Colonic mucosa (tissue), 4 donors: ENCODE data around the gene TAP1. TPM values are rescaled to one million over a fixed set of nuclear protein-coding genes. Genes with fewer than 3 reads are reported as not detected.

Experiments used
- DNase-seq: peaks from one replicate; pipeline ENCODE4 v3.0.0-alpha.2; 2020
- H3K27ac ChIP-seq: fragments of 200-600 bp; one replicate; pipeline ENCODE4 v1.8.0; 2021
- H3K27me3 ChIP-seq: fragments of 200-600 bp; one replicate; pipeline ENCODE4 v1.8.0; 2021
- H3K36me3 ChIP-seq: fragments of 200-600 bp; one replicate; pipeline ENCODE4 v1.8.0; 2021
- H3K4me1 ChIP-seq: fragments of 200-600 bp; one replicate; pipeline ENCODE4 v1.8.0; 2021; ENCODE audit warnings: mild to moderate bottlenecking
- H3K4me3 ChIP-seq: fragments of 200-600 bp; one replicate; pipeline ENCODE4 v1.8.0; 2021
- H3K9ac ChIP-seq, 2 donors: one replicate each; pipeline ENCODE4 v1.7.0; 2013; ENCODE audit warnings: control low read depth in 2 of 2, low read depth in 2 of 2, low read length in 2 of 2
- H3K9me3 ChIP-seq: fragments of 200-600 bp; one replicate; pipeline ENCODE4 v1.8.0; 2021
- intact Hi-C: fragments of 100-400 bp; cut with DNase I; formaldehyde crosslinking; loops from one replicate; pipeline ENCODE4 v1.14.1; 2022
- total RNA-seq, 2 donors: library from RNA; stranded (reverse); fragmentation: NEBNext Ultra II Directional in 1 of 2; extraction: Animal tissue kit (Norgen Biotek cat#: 25700) in 1 of 2; gene quantifications; one replicate each; pipeline ENCODE4 v1.2.1, GENCODE V29; 2021
- TF ChIP-seq, protein P1 (sequence below): fragments of 200-600 bp; IDR thresholded peaks from one replicate; pipeline ENCODE4 v1.8.0; 2022; ENCODE audit warnings: antibody characterized with exemption, mild to moderate bottlenecking
- donor health status: healthy.
- donor health status: DM: no; HTN: no; CAD: no.
- donor health status: DM: no; HTN: no; CAD: no.

The TAP1 gene
- total RNA-seq, 2 donors from 2014 or later: 86.9 to 128 TPM

DNA sequence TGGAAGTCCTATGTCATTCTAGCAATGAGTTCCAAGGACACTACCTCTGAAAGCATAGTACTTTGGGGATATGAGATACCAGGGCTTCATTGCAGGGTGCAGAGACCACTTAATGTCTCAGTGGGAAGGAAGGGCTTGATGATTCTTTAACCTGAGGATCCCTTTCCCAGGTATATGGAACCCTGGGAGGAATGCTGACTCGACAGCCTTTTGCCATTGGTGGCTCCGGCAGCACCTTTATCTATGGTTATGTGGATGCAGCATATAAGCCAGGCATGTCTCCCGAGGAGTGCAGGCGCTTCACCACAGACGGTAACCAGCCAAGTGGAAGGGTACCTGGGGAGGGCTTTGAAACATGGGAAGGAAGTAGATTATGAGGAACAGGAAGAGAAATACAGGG, 4.7 kb upstream of the TAP1 start:
- H3K9me3 ChIP-seq: no peaks in the 10 kb centered on the region
- TF ChIP-seq, protein P1, sequence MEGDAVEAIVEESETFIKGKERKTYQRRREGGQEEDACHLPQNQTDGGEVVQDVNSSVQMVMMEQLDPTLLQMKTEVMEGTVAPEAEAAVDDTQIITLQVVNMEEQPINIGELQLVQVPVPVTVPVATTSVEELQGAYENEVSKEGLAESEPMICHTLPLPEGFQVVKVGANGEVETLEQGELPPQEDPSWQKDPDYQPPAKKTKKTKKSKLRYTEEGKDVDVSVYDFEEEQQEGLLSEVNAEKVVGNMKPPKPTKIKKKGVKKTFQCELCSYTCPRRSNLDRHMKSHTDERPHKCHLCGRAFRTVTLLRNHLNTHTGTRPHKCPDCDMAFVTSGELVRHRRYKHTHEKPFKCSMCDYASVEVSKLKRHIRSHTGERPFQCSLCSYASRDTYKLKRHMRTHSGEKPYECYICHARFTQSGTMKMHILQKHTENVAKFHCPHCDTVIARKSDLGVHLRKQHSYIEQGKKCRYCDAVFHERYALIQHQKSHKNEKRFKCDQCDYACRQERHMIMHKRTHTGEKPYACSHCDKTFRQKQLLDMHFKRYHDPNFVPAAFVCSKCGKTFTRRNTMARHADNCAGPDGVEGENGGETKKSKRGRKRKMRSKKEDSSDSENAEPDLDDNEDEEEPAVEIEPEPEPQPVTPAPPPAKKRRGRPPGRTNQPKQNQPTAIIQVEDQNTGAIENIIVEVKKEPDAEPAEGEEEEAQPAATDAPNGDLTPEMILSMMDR: no peak
- no peaks in the 10 kb centered on the region for H3K27me3 ChIP-seq
- no peak overlapping the region for H3K27ac ChIP-seq
- H3K9ac ChIP-seq: no peak overlapping the region
- intact Hi-C loops: no loop called here
- DNase-seq: no peak
- H3K4me3 ChIP-seq: no peak overlapping the region
- H3K4me1 ChIP-seq: no peaks in the 10 kb centered on the region
- H3K36me3 ChIP-seq: peaks cover 6% of the 10 kb centered on the region

DNA sequence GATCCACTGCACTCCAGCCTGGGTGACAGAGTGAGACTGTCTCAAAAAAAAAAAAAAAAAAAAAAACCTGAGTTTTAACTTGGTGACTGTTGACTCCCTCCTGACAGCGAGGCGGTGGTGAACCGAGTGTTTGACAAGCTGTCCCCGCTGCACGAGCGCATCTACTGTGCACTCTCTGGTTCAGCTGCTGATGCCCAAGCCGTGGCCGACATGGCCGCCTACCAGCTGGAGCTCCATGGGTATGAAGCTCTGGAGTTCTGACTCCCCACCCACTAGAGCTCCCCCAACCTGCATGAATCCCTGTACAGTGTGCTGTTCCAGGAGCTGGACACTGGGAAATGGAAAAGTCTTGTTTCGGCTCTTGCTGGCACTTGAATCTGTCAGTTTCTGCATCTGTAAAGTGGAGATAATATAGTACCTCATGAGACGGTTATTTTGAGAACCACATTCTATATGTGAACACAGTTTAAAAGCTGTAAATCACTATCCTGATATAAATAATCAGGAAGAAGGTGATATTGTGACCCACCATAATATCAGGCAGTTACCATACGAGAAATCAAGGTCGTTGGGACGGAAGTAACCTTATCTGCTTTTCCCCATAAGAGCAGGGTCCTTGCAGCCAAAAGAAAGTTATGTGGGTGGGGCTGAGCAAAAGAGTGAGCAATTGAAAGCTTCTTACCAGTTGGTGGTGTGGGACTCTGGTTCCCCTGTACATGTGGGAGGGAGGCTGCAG, 3.8 kb upstream of the TAP1 start:
- Histone ChIP-seq H3K9ac (no peak overlapping the region), H3K4me3 (no peak overlapping the region), H3K27me3 (no peaks in the 10 kb centered on the region), H3K4me1 (no peaks in the 10 kb centered on the region), H3K36me3 (peaks cover 6% of the 10 kb centered on the region), H3K27ac (no peak overlapping the region), H3K9me3 (no peaks in the 10 kb centered on the region)
- DNase-seq: no peak
- intact Hi-C loops: no loop called here
- TF ChIP-seq, protein P1: no peak

DNA sequence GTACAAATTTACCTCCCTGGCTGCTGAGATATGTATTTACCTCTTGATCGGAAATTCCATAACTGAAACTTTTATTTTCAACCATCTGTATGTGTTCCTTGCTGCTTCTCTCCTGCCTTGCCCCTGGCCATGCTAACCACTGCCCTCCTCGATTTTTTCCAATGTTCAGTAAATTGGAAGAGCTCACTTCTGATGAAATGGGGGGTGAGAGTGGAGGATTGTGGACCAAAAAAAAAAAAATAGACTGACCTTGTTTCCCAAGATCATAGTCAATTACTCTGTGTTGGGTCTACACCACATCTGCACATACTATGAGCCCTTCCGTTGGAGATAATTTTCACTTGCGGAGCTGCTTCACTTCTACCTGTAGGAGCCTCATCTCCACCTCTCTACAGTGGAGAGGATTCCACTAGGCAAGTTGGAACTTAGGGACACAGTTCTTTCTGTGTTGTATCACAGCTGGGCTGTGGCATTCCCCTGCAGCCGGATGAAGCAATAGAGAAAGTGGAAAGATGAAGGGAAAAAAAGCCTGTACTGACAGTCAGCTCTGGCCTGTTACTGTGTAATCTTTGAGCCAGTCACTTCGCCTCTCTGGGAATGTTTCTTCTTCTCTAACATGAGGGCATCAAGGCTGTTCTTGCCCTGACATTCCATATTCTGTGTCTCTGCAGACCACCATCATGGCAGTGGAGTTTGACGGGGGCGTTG, 2.1 kb upstream of the TAP1 start:
- H3K4me3 ChIP-seq: peak overlapping the region; percentile 97
- H3K9me3 ChIP-seq: no peaks in the 10 kb centered on the region
- TF ChIP-seq, protein P1: no peak
- DNase-seq: no peak
- H3K9ac ChIP-seq: no peak overlapping the region
- intact Hi-C loops: loop anchor here (2.0 kb wide), 1 partner anchor 17 kb away; the partner anchor contains the start of gene TAP2
- H3K4me1 ChIP-seq: peaks cover 10% of the 10 kb centered on the region
- peaks cover 16% of the 10 kb centered on the region for H3K36me3 ChIP-seq
- H3K27ac ChIP-seq: no peak overlapping the region
- H3K27me3 ChIP-seq: no peaks in the 10 kb centered on the region

DNA sequence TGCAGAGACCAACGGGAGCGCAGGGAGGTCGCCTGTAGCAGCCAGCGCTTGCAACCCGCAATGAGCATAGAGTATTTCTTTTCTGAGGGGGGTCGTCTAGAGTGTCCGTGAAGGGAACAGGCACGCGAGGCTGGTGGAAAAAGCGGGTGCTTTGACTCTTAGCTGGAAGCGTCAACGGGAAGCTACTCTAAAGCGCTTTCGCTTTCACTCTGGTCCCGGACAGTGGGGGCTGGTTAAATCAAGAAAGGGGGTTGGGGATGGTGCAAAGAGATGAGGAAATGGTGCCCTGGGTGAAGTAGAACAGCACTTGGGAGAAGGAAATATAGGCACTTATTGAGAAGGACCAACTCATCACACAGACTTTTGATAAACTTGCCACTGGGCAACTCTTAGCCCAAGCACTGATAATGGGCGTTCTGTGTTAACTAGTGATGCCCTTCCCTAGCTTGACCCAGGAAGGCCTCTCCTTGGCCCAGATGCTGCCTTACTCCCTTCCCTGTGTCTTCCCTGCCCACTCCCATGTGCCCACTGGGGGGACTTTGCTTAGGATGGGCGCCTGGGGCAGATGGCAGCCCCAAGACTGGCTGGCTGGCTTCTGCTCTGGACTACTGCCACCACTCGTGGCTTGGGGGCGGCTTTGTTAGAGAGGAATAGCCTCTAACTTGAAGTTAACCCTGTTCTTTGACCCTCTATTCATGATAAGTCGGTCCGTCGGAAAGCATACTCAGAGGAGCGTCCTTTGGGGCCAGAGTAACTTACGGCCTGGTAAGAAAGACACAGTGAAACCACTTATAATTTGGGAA, 1.1 kb upstream of the TAP1 start:
- Histone ChIP-seq H3K36me3 (peaks cover 23% of the 10 kb centered on the region), H3K27me3 (no peaks in the 10 kb centered on the region), H3K27ac (peak overlapping the region; percentile 100), H3K9me3 (no peaks in the 10 kb centered on the region), H3K4me3 (peak overlapping the region; percentile 97), H3K4me1 (peaks cover 10% of the 10 kb centered on the region), H3K9ac (peak overlapping the region; percentile 99 to 100)
- peak; percentile 71 for DNase-seq
- TF ChIP-seq, protein P1: no peak
- intact Hi-C loops: loop anchor here (2.0 kb wide), 1 partner anchor 16 kb away; the partner anchor contains the start of gene TAP2

DNA sequence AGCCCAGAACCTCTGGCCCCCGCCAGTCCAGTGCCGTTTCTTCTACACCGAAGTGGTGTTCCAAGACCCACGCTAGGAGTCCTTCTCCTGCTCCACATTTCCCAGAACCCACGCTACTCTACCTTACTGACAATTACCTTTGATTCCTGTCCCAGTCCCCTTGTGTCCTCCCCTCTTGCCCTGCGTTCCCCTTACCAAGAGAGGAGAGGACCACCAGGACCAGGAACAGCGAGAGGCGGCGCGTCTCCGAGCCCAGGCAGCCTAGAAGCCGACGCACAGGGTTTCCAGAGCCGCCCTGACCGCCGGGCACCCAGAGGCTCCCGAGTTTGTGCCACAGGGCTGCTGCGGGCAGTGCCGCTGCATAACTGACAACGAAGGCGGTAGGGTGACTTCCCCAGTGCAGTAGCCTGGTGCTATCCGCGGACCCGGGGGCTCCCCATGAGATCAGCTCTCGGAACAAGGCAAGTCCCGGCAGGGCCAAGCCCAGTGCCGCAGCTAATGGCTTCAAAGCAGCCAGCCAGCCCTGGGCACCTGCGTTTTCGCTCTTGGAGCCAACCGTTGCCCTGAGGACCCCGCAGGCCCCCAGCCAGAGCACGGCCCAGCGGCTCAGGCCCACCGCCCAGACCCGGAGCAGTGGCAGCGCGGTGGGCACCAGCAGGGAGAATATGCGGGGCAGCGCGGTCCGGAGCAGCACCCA, 512 bp downstream of the TAP1 start:
- TF ChIP-seq, protein P1: no peak
- H3K9ac ChIP-seq: peak overlapping the region; percentile 99 to 100
- H3K27me3 ChIP-seq: no peaks in the 10 kb centered on the region
- H3K27ac ChIP-seq: peak overlapping the region; percentile 100
- DNase-seq: peak; percentile 45
- no peaks in the 10 kb centered on the region for H3K9me3 ChIP-seq
- peaks cover 17% of the 10 kb centered on the region for H3K36me3 ChIP-seq
- peaks cover 10% of the 10 kb centered on the region for H3K4me1 ChIP-seq
- intact Hi-C loops: no loop called here
- H3K4me3 ChIP-seq: peak overlapping the region; percentile 97
